Fibroblast of skin of back (primary cell): Measurements from ENCODE around the gene INHA.

ENCODE experiments used
- DNase-seq: peaks from one replicate; pipeline ENCODE4 v3.0.0-alpha.2; 2013

The INHA gene

GRCh38 chr2:219575566-219576504 lies 3.7 kb downstream of the INHA start:
- no peak for DNase-seq

- peak; percentile 15 for DNase-seq
Observed at GRCh38 chr2:219576505-219577388, 4.6 kb downstream of the INHA start.

- no peak for DNase-seq
Observed at GRCh38 chr2:219578811-219579613, 6.9 kb downstream of the INHA start.

GRCh38 chr2:219581346-219581745 lies 9.2 kb downstream of the INHA start:
- no peak for DNase-seq

GRCh38 chr2:219591091-219591490 lies 19.0 kb downstream of the INHA start:
- no peak for DNase-seq

GRCh38 chr2:219592736-219593135 lies 20.6 kb downstream of the INHA start:
- DNase-seq: no peak

- DNase-seq: no peak
Observed at GRCh38 chr2:219593154-219593553, 21.0 kb downstream of the INHA start.

GRCh38 chr2:219595256-219595655 lies 23.1 kb downstream of the INHA start:
- DNase-seq: peak; percentile 14

GRCh38 chr2:219596954-219597551 lies 24.9 kb downstream of the INHA start:
- no peak for DNase-seq

GRCh38 chr2:219597552-219598307 lies 25.6 kb downstream of the INHA start, which contains the start of gene STK11IP:
Gene STK11IP, plus strand, starts transcription at chr2:219597857. Its CDS starts 263 bp downstream, at chr2:219598120.
- peak; percentile 97 for DNase-seq

- peak; percentile 19 for DNase-seq
Observed at GRCh38 chr2:219598308-219599078, 26.4 kb downstream of the INHA start.

GRCh38 chr2:219603771-219604170 lies 31.7 kb downstream of the INHA start:
- no peak for DNase-seq

- DNase-seq: no peak
Observed at GRCh38 chr2:219605607-219605954, 33.5 kb downstream of the INHA start.

- DNase-seq: no peak
Observed at GRCh38 chr2:219607931-219608330, 35.8 kb downstream of the INHA start.

GRCh38 chr2:219608399-219608964 lies 36.4 kb downstream of the INHA start:
- no peak for DNase-seq

- DNase-seq: no peak
Observed at GRCh38 chr2:219609149-219609750, 37.1 kb downstream of the INHA start.

- DNase-seq: no peak
Observed at GRCh38 chr2:219611306-219611705, 39.2 kb downstream of the INHA start.

- no peak for DNase-seq
Observed at GRCh38 chr2:219611866-219612576, 39.9 kb downstream of the INHA start.
